HepG2 (cell line): Measurements from ENCODE around the gene SALL2. TPM values are rescaled to one million over a fixed set of nuclear protein-coding genes. Genes with fewer than 3 reads are reported as not detected.

Experiments
- ARID2 ChIP-seq: sonication (generic); formaldehyde crosslinking; IDR thresholded peaks from 2 replicates; pipeline ENCODE4 v1.8.1; 2022; ENCODE audit warnings: mild to moderate bottlenecking, missing genetic modification reagents, borderline replicate concordance
- FOXK1 ChIP-seq: sonication (generic); formaldehyde crosslinking; IDR thresholded peaks from 2 replicates; pipeline ENCODE4 v1.4.0; 2020; ENCODE audit warnings: low read depth, missing genetic modification reagents, borderline replicate concordance
- KAT7 ChIP-seq: IDR thresholded peaks from 2 replicates; pipeline ENCODE4 v1.6.1; 2018; ENCODE audit warnings: borderline replicate concordance, missing compliant biosample characterization
- MBD4 ChIP-seq: IDR thresholded peaks from 2 replicates; pipeline ENCODE4 v1.6.1; 2012; ENCODE audit warnings: low read length, inconsistent platforms, borderline replicate concordance
- PAF1 ChIP-seq: IDR thresholded peaks from 2 replicates; pipeline ENCODE4 v1.6.1; 2016; ENCODE audit warnings: missing genetic modification reagents, missing compliant biosample characterization
- SOX5 ChIP-seq: IDR thresholded peaks from 2 replicates; pipeline ENCODE4 v1.6.1; 2016; ENCODE audit warnings: borderline replicate concordance
- SP1 ChIP-seq, 2 experiments: fragments of 450-650 bp in 1 of 2; sonication (generic) in 1 of 2; formaldehyde crosslinking in 1 of 2; IDR thresholded peaks; 2 replicates each; pipeline versions ENCODE4 v1.4.0 to v1.6.1; 2016 to 2020; ENCODE audit warnings: missing genetic modification reagents in 1 of 2
- STAT5B ChIP-seq: sonication (generic); formaldehyde crosslinking; IDR thresholded peaks from 2 replicates; pipeline ENCODE4 v1.4.0; 2020; ENCODE audit warnings: missing genetic modification reagents
- TEAD2 ChIP-seq: sonication (generic); formaldehyde crosslinking; IDR thresholded peaks from 2 replicates; pipeline ENCODE4 v1.9.0; 2021; ENCODE audit warnings: missing genetic modification reagents
- YEATS4 ChIP-seq: sonication (generic); formaldehyde crosslinking; IDR thresholded peaks from 2 replicates; pipeline ENCODE4 v1.4.0; 2020; ENCODE audit warnings: missing genetic modification reagents, borderline replicate concordance
- ZFY ChIP-seq: sonication (generic); formaldehyde crosslinking; IDR thresholded peaks from 2 replicates; pipeline ENCODE4 v1.4.0; 2020; ENCODE audit warnings: missing genetic modification reagents
- ZNF546 ChIP-seq: sonication (generic); formaldehyde crosslinking; conservative IDR thresholded peaks from 2 replicates; pipeline ENCODE4 v1.8.1; 2023; ENCODE audit warnings: mild to moderate bottlenecking, missing genetic modification reagents
- ZNF552 ChIP-seq: sonication (generic); formaldehyde crosslinking; IDR thresholded peaks from 2 replicates; pipeline ENCODE4 v1.9.0; 2022; ENCODE audit warnings: missing genetic modification reagents, mild to moderate bottlenecking, borderline replicate concordance
- ZSCAN22 ChIP-seq: sonication (generic); formaldehyde crosslinking; IDR thresholded peaks from 2 replicates; pipeline ENCODE4 v1.4.0; 2020; ENCODE audit warnings: mild to moderate bottlenecking, missing genetic modification reagents
- polyA plus RNA-seq, 8 experiments: library from polyadenylated mRNA; depleted of rRNA in 3 of 8; stranded (reverse) in 7 of 8; unstranded in 1 of 8; fragments of >200 nt; fragmentation: Illumina TruSeq in 4 of 8; extraction: Trizol in 4 of 8; gene quantifications; 2 replicates each; pipeline versions ENCODE4 v1.2.1 to v1.2.3, GENCODE V29; 2011 to 2016; ENCODE audit warnings: low read depth in 4 of 8, missing spikeins in 1 of 8, mixed read lengths in 1 of 8; ENCODE audit not compliant: insufficient read depth in 1 of 8
- total RNA-seq, 5 experiments: library from RNA; depleted of rRNA; stranded (reverse); fragments of >200 nt; fragmentation: Illumina TruSeq; extraction: Trizol; gene quantifications; 2 replicates each; pipeline ENCODE4 v1.2.3, GENCODE V29; 2016; ENCODE audit warnings: low read depth in 1 of 5
- TF ChIP-seq, protein P1 (sequence below): sonication (generic); formaldehyde crosslinking; IDR thresholded peaks from 2 replicates; pipeline ENCODE4 v1.4.0; 2020; ENCODE audit warnings: mild to moderate bottlenecking, missing genetic modification reagents
- TF ChIP-seq, protein P2 (sequence below): sonication (generic); formaldehyde crosslinking; IDR thresholded peaks from 2 replicates; pipeline ENCODE4 v1.4.0; 2020; ENCODE audit warnings: missing genetic modification reagents
- TF ChIP-seq, protein P3 (sequence below): sonication (generic); formaldehyde crosslinking; IDR thresholded peaks from 2 replicates; pipeline ENCODE4 v1.4.0; 2020; ENCODE audit warnings: missing genetic modification reagents, borderline replicate concordance

Gene SALL2
- total and polyA plus RNA-seq, 2 of the 13 experiments (the other 11 are each of a cell fraction or from before 2014, with no cell fraction given): 4.9 to 5.8 TPM

DNA sequence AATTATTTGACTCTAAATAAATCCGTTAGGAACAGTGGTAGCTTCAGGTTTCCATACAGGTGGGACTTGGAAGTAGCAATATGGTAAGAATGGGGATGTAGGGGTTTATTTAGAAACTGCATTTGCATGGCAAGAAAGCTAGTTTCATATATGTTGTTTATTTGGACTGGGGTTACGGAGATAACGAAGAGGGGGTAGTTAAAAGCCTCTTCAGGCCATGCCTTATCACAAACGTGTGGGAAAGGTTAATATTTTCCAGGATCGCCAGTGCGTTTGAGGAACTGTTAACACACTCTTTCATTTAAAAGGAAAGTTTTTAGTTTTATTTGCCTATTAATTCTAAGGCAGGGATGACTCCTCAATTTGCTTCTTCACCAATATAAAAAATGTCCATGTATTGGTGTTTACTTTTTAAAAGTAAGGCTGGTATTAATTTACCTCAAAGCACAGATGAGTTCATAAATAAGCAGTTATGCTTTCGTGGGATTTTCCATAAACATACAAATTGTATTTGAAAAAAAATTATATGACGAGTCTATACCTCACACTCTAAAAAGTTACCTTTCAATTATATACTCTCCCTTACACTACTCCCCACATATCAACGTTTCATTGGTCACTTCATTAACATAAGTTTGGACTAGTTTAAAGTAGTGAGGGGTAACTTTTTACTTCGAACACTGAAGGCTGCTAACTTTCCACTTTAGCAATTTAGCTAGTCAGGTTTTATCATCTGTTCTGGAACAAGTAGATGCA is 50.2 kb downstream of the SALL2 start (continued):
- TF ChIP-seq, protein P1, sequence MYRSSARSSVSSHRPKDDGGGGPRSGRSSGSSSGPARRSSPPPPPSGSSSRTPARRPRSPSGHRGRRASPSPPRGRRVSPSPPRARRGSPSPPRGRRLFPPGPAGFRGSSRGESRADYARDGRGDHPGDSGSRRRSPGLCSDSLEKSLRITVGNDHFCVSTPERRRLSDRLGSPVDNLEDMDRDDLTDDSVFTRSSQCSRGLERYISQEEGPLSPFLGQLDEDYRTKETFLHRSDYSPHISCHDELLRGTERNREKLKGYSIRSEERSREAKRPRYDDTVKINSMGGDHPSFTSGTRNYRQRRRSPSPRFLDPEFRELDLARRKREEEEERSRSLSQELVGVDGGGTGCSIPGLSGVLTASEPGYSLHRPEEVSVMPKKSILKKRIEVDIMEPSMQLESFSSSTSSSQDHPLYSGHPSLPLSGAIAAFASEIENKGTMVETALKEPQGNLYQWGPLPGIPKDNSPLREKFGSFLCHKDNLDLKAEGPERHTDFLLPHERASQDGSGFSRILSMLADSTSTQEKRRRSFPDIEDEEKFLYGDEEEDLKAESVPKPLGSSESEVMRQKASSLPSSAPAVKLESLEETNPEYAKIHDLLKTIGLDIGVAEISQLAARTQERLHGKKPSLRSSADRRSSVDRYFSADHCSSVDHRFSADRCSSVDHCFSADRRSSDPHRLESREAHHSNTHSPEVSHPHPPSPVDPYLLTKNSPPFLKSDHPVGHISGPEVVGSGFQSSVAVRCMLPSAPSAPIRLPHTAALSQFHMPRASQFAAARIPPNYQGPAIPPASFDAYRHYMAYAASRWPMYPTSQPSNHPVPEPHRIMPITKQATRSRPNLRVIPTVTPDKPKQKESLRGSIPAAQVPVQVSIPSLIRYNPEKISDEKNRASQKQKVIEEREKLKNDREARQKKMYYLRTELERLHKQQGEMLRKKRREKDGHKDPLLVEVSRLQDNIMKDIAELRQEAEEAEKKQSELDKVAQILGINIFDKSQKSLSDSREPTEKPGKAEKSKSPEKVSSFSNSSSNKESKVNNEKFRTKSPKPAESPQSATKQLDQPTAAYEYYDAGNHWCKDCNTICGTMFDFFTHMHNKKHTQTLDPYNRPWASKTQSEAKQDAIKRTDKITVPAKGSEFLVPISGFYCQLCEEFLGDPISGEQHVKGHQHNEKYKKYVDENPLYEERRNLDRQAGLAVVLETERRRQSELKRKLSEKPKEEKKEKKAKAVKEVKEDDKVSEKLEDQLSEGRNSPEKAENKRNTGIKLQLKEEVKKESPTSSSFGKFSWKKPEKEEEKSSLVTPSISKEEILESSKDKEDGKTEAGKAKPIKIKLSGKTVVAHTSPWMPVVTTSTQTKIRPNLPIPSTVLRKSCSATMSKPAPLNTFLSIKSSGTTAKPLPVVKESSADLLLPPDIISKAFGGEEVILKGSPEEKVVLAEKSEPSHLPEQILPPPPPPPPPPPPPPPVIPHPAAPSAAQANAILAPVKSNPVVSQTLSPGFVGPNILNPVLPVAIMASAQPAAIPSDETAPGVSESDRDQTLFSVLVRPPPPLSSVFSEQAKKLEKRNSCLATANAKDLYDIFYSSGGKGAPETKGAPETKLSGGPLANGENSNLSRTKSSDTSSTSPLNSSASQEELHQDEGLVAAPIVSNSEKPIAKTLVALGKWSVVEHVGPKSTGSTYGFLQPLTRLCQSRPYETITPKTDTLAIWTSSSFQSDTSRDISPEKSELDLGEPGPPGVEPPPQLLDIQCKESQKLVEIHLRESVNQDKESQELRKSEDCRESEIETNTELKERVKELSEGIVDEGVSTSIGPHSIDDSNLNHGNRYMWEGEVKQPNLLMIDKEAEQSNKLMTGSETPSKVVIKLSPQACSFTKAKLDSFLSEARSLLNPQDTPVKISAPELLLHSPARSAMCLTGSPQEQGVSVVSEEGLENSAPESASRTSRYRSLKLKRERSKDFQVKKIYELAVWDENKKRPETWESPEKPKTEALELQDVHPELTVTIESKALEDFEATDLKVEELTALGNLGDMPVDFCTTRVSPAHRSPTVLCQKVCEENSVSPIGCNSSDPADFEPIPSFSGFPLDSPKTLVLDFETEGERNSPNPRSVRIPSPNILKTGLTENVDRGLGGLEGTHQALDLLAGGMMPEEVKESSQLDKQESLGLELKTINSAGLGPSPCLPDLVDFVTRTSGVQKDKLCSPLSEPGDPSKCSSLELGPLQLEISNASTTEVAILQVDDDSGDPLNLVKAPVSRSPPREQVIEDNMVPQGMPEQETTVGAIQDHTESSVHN (CRISPR knock-in tag): no peak
- TF ChIP-seq ZNF552: no peak
- TF ChIP-seq, protein P2, sequence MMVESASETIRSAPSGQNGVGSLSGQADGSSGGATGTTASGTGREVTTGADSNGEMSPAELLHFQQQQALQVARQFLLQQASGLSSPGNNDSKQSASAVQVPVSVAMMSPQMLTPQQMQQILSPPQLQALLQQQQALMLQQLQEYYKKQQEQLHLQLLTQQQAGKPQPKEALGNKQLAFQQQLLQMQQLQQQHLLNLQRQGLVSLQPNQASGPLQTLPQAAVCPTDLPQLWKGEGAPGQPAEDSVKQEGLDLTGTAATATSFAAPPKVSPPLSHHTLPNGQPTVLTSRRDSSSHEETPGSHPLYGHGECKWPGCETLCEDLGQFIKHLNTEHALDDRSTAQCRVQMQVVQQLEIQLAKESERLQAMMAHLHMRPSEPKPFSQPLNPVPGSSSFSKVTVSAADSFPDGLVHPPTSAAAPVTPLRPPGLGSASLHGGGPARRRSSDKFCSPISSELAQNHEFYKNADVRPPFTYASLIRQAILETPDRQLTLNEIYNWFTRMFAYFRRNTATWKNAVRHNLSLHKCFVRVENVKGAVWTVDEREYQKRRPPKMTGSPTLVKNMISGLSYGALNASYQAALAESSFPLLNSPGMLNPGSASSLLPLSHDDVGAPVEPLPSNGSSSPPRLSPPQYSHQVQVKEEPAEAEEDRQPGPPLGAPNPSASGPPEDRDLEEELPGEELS: peak; percentile 58; the same call in 1 of the 2 replicates
- TF ChIP-seq FOXK1 (CRISPR knock-in tag): no peak
- no peak for TF ChIP-seq ARID2 (CRISPR knock-in tag)
- TF ChIP-seq KAT7: no peak
- TF ChIP-seq SP1 (IDR thresholded peaks at IDR 0.05): no peak
- no peak for TF ChIP-seq SP1 (CRISPR knock-in tag; IDR thresholded peaks at IDR 0.05)
- no peak for TF ChIP-seq PAF1 (CRISPR knock-in tag)
- TF ChIP-seq MBD4: 0 out of 2 replicates have a peak, but pooled peaks have one; percentile 58
- TF ChIP-seq ZNF546 (CRISPR knock-in tag): 0 out of 2 replicates have a peak, but pooled peaks have one; percentile 8
- 0 out of 2 replicates have a peak, but pooled peaks have one; percentile 2 for TF ChIP-seq SOX5 (CRISPR knock-in tag)
- TF ChIP-seq YEATS4 (CRISPR knock-in tag): no peak
- no peak for TF ChIP-seq ZFY
- no peak for TF ChIP-seq TEAD2
- TF ChIP-seq ZSCAN22: no peak
- TF ChIP-seq, protein P3, sequence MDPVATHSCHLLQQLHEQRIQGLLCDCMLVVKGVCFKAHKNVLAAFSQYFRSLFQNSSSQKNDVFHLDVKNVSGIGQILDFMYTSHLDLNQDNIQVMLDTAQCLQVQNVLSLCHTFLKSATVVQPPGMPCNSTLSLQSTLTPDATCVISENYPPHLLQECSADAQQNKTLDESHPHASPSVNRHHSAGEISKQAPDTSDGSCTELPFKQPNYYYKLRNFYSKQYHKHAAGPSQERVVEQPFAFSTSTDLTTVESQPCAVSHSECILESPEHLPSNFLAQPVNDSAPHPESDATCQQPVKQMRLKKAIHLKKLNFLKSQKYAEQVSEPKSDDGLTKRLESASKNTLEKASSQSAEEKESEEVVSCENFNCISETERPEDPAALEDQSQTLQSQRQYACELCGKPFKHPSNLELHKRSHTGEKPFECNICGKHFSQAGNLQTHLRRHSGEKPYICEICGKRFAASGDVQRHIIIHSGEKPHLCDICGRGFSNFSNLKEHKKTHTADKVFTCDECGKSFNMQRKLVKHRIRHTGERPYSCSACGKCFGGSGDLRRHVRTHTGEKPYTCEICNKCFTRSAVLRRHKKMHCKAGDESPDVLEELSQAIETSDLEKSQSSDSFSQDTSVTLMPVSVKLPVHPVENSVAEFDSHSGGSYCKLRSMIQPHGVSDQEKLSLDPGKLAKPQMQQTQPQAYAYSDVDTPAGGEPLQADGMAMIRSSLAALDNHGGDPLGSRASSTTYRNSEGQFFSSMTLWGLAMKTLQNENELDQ (CRISPR knock-in tag): no peak
- no peak for TF ChIP-seq STAT5B
